ENCODE data around the gene PSMB4. TPM values are rescaled to one million over a fixed set of nuclear protein-coding genes. Genes with fewer than 3 reads are reported as not detected.

PSMB4 gene
- total RNA-seq, 2 experiments from 2014 or later: 316 to 324 TPM

DNA sequence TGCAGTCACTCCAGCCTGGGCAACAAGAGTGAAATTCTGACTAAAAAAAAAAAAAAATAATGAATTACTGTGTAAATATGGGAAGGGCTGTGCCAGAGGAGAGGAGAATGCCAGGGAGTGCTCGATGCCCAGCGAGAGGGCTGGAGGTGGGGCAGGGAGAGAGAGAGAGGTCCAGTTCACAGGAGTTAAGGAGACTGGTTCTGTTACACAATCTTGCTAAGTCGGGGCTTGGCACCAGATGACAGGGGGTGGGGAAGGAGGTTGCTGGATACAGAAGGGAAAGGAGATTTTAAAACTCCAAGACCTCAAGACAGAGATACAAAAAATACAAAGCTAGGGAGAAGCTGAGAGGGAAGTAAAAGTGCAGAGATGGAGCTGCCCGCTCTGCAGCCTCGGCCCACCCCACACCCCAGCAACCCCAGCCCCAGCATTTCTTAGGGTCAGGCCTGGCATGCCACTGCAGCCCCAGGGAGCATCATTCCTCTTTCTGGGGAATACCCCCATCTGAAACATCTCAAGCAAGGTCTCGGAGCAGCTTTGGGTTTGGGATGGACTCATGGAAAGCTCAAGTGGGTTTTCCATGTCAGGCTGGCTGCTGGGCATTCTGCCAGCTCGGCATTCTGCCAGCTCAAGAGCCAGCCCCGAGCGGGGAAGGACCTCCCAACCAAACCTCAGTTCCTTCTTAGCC is 27.9 kb upstream of the PSMB4 start:
- no peak overlapping the region for H3K27ac Mint-ChIP-seq
- H3K4me1 Mint-ChIP-seq (ENCODE audit: low read depth): no peaks in the 10 kb centered on the region
- no peaks in the 10 kb centered on the region for H3K27me3 Mint-ChIP-seq
- no peaks in the 10 kb centered on the region for H3K9me3 Mint-ChIP-seq
- no peak for TF ChIP-seq CTCF (IDR thresholded peaks at IDR 0.05)
- Histone ChIP-seq H3K4me3 (ENCODE audit: low read length) (no peak overlapping the region), H3K27me3 (ENCODE audit: control insufficient read depth in 1 of 2, insufficient read depth in 2 of 2, low read length in 2 of 2) (no peaks in the 10 kb centered on the region), H3K9me3 (ENCODE audit: control insufficient read depth in 1 of 2, insufficient read depth in 1 of 2, low read length in 2 of 2) (no peaks in the 10 kb centered on the region), H3K36me3 (ENCODE audit: insufficient read depth, low read length) (no peaks in the 10 kb centered on the region), H3K27ac (ENCODE audit: low read depth in 1 of 2, low read length in 2 of 2) (no peak overlapping the region), H3K4me1 (ENCODE audit: insufficient read depth, low read length) (no peaks in the 10 kb centered on the region)
- ATAC-seq (ENCODE audit: poor library complexity) (no peak), DNase-seq (no peak)
- no peak overlapping the region for H3K4me3 Mint-ChIP-seq
- ChIA-PET POLR2A (no interaction called here), CTCF (no interaction called here)
- intact Hi-C loops (cut with DNase I, micrococcal nuclease): loop anchor here in 1 of 2 experiments (5.0 kb wide), 1 partner anchor 464 kb away; no protein-coding TSS in a partner anchor
- no peaks in the 10 kb centered on the region for H3K36me3 Mint-ChIP-seq (ENCODE audit: low read depth)

DNA sequence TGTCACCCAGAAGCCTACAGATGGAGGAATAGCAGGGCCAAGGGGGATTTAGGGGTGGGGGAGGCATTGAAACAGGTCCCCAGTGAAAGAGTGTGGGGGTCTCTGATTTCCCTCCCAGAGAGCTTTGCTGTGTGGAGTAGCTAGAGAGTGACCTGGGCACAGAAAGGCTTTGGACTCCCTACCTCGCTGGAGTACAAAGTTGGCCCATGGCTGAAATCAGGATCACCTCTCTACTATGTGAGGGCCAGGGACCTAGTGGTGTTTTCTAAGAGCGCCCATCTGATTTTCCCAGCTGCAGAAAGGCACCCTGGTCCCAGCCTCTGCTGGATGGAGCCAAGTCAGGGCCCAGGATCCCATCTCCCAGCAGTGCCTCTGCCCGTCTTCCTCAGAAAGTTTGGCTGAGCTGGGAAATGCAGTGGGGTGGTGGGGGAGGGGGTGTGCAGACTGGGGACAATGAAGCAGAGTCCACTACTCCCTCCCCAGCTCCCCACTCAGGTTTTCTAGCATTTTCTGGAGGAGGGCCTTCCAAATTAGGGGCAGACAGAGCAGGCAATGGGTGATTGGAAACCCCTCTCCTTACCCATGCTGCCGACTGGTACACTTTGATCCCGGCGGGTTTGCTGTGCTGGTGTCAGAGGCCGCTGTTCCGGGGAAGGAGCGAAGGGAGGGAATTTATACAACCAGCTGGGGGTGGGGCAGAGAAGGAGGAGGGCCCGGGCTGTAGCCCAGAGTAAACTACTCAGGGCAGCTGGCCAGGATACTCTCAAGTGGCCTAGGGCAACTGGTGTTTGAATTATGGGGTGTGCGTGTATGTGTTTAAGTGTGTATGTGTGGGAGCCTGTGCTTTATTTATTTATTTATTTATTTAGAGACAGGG is 27.1 kb upstream of the PSMB4 start, which contains the start of gene SELENBP1:
TSS of gene SELENBP1 (minus strand) at position 648 of the 877 bp plus-strand sequence. CDS start at position 584, 64 bp downstream.
- Mint-ChIP-seq H3K27ac (no peak within 1 kb of the TSS), H3K9me3 (no peaks in the 10 kb centered on the region), H3K36me3 (ENCODE audit: low read depth) (no peaks in the 10 kb centered on the region), H3K27me3 (no peaks in the 10 kb centered on the region), H3K4me3 (no peak within 1 kb of the TSS), H3K4me1 (ENCODE audit: low read depth) (no peaks in the 10 kb centered on the region)
- TF ChIP-seq CTCF (IDR thresholded peaks at IDR 0.05): no peak
- ATAC-seq (ENCODE audit: poor library complexity): no peak
- ChIA-PET CTCF (no interaction called here), POLR2A (no interaction called here)
- Histone ChIP-seq H3K27ac (ENCODE audit: low read depth in 1 of 2, low read length in 2 of 2) (no peak within 1 kb of the TSS), H3K9me3 (ENCODE audit: control insufficient read depth in 1 of 2, insufficient read depth in 1 of 2, low read length in 2 of 2) (no peaks in the 10 kb centered on the region), H3K27me3 (ENCODE audit: control insufficient read depth in 1 of 2, insufficient read depth in 2 of 2, low read length in 2 of 2) (no peaks in the 10 kb centered on the region), H3K4me3 (ENCODE audit: low read length) (no peak within 1 kb of the TSS), H3K4me1 (ENCODE audit: insufficient read depth, low read length) (no peaks in the 10 kb centered on the region), H3K36me3 (ENCODE audit: insufficient read depth, low read length) (no peaks in the 10 kb centered on the region)
- intact Hi-C loops (cut with DNase I, micrococcal nuclease): loop anchor here in 1 of 2 experiments (5.0 kb wide), 1 partner anchor 465 kb away; no protein-coding TSS in a partner anchor
- no peak for DNase-seq

DNA sequence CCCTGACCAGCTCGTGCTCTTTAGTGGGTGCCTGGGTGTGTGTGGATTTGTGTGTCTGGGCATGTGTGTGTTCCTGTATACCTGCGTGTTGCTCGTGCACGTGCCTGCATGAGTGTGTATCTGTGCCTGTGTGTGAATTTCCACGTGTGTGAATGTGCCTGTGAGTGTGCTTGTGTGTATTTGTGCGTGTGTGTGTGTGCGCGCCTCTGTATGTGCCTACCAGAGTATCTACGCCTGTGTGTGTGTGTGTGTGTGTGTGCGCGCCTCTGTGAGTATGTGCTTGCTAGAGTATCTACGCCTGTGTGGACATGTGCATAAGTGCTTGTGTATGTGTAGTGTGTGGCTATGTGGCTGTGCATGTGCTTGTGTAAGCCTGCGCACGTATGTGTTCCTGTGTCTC is 26.2 kb upstream of the PSMB4 start:
- ATAC-seq (ENCODE audit: poor library complexity) (no peak), DNase-seq (no peak)
- H3K36me3 Mint-ChIP-seq (ENCODE audit: low read depth): no peaks in the 10 kb centered on the region
- no peaks in the 10 kb centered on the region for H3K36me3 ChIP-seq (ENCODE audit: insufficient read depth, low read length)
- intact Hi-C loops (cut with DNase I, micrococcal nuclease): loop anchor here in 1 of 2 experiments (5.0 kb wide), 1 partner anchor 466 kb away; no protein-coding TSS in a partner anchor
- no peaks in the 10 kb centered on the region for H3K27me3 Mint-ChIP-seq
- POLR2A ChIA-PET: no interaction called here
- no peaks in the 10 kb centered on the region for H3K27me3 ChIP-seq (ENCODE audit: control insufficient read depth in 1 of 2, insufficient read depth in 2 of 2, low read length in 2 of 2)
- H3K27ac Mint-ChIP-seq: no peak overlapping the region
- no peaks in the 10 kb centered on the region for H3K9me3 ChIP-seq (ENCODE audit: control insufficient read depth in 1 of 2, insufficient read depth in 1 of 2, low read length in 2 of 2)
- H3K4me3 Mint-ChIP-seq: no peak overlapping the region
- no peaks in the 10 kb centered on the region for H3K4me1 Mint-ChIP-seq (ENCODE audit: low read depth)
- no peak overlapping the region for H3K27ac ChIP-seq (ENCODE audit: low read depth in 1 of 2, low read length in 2 of 2)
- CTCF ChIA-PET: no interaction called here
- H3K4me1 ChIP-seq (ENCODE audit: insufficient read depth, low read length): no peaks in the 10 kb centered on the region
- no peak for TF ChIP-seq CTCF (IDR thresholded peaks at IDR 0.05)
- H3K9me3 Mint-ChIP-seq: no peaks in the 10 kb centered on the region
- no peak overlapping the region for H3K4me3 ChIP-seq (ENCODE audit: low read length)

All from CD4-positive, alpha-beta T cell (primary cell).